Heart left ventricle (tissue), 13 donors: ENCODE measurements around the gene ANXA11.

ENCODE experiments used
- CTCF ChIP-seq, 12 donors: fragments of 200-600 bp; sonication (generic) in 4 of 12; IDR thresholded peaks; one replicate each; pipeline versions ENCODE4 v1.5.0 to v1.8.0; 2018 to 2022; ENCODE audit warnings: antibody characterized with exemption in 12 of 12, mild to moderate bottlenecking in 5 of 12
- POLR2A ChIP-seq, 2 donors: fragments of 450-650 bp; IDR thresholded peaks; one replicate each; pipeline ENCODE4 v1.6.1; 2017; ENCODE audit warnings: antibody characterized with exemption in 2 of 2, mild to moderate bottlenecking in 2 of 2, moderate library complexity in 2 of 2
- donor health status: ischemic (EF 13 %, LVEDD 7.1; RV severe dilation, severe dysfunction).
- donor health status: DM: no; HTN: yes; CAD: no.
- donor health status: DM: no; HTN: no; CAD: no.
- donor health status: ischemic (EF 25% LVEDD 6.9; RV normal size, moderate dysfunction).
- donor health status: ischemic (EF 25% LVEDD 5.7; RV mildly dilated, moderate dysfunction).
- donor health status: ischemic (EF 35%, LVEDD 5.7; RV mildly dilated, moderate dysfunction).
- donor health status: nonischemic (EF 11% LVEDD 7.7; RV severe dilation, severe dysfunction).
- donor health status: DM: yes; HTN: yes; CAD: no.
- donor health status: PGD.
- donor health status: ischemic (EF 29% LVEDD 5.4; RV normal size, mild dysfunction).
- donor health status: nonischemic (EF 23%, LVEDD 6.1; RV moderate dilation, normal function).

GRCh38 chr10:80194373-80195045 lies 10.8 kb downstream of the ANXA11 start:
- TF ChIP-seq POLR2A (IDR thresholded peaks at IDR 0.05) (no peak), CTCF (IDR thresholded peaks at IDR 0.05) (no peak)
